AML-193 (cell line): ENCODE measurements around the gene DZIP1L.
"Not testable (repeated sequence)": the region's sequence is repeated elsewhere in the genome, so short reads cannot be mapped to it uniquely, and the experiment has no call there.

Experiments used
- DNase-seq, 2 experiments: peaks; one replicate each; lab custom pipeline; 2025; lab: John Stamatoyannopoulos, UW

Gene DZIP1L

DNA sequence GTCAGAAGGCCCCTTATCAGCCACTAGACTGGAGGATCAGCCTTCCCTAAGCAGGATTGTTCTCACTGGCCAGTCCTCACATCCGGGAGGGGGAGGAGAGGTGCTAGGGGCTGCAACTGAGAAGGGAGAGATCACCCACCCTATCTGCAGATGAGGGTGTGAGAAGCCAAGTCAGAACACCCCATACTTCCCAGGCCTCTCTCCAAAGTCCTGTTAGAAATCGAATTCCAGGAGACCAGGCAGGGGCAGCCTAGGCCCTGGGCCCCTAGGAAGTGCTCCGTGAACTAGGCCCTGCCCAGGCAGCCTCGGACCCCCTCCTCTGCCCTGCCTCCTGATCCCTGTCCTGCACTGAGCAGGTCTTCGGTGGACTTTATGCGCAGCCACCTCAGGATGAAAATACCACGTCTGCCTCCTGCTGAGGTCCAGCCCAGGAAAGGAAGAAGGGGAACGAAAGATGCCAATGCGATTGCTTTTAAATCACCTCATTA lies 933 bp downstream of the DZIP1L start:
- DNase-seq = no peak

DNA sequence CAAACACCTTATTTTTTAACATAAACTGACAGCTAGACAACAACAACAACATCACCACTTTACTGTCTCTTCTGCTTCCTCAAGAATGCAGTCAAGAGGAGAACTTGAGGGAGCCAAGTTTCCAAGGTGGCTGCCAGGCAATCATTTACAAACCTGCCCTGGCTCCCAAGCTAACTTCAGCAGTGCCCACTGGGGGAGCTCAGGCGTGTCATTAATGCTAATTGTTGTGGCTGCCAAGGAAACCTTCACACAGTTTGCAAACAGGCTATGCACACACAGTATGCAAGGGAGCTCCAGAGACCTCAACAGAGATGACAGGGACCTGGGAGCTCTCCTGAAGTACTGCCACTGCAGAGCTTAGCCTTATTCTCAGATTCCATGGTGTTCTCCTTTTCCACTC lies 2.1 kb downstream of the DZIP1L start:
- no peak for DNase-seq

DNA sequence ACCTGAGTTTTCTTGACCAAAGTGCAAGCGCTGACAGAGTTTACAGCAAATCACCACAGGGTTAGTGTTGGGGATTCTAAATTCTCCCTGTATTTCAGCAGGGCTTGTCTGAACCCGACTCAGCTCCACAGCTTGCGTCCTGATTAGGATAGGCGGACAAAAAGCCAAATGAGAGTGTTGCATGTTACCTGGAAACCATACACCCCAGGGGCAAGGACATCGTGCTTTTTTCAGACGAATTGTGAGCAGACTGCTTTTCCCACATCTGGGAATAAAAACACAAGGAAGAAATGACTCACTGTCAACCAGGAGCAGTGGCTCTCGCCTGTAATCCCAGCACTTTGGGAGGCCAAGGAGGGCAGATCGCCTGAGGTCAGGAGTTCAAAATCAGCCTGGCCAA lies 3.0 kb downstream of the DZIP1L start:
- DNase-seq = no peak

GRCh38 chr3:138105598-138105997 lies 9.8 kb downstream of the DZIP1L start:
- DNase-seq = no peak

DNA sequence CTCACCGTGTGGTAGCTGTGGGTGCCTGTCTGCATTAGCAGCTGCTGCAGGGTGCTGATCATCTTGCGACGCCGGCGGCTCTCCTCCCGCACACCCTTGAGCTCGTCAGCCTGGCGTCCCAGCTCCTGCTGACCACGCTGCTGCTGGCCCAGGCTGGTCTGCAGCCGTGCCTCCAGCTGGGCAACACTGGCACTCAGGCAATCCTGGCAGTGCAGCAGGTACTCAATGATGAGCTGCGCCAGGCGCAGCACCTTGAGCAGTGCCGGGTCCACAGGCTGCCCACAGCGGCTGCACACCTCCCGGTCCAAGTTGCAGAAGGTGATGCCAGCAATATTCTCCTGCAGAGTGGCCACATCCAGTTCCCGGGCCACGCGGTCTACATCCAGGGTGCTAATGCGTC lies 11.9 kb downstream of the DZIP1L start:
- no peak for DNase-seq

DNA sequence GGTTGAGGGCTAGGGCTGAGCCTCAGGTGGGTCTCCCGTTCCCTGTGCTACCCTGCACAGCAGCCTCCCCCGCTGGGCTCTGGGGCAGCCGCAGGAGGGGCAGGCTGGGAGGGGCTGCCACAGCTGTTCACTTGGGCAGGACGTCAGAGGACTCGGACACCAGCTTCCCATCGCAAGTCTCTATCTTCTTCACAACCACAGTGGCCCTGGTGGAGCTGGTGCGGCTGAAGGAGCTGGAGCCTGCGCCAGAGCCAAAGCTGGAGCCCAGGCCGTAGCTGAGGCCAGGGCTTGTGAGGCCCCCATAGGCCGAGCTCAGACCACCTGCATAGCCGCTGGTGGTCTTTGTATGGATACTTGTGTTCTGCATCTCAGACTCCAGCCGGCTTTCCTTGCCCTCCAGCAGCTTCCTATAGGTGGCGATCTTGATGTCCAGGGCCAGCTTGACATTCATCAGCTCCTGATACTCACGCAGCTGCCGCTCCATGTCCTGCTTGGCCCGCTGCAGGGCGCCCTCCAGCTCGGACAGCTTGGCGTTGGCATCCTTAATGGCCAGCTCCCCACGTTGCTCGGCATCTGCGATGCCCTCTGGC lies 14.0 kb downstream of the DZIP1L start:
- not testable (repeated sequence) for DNase-seq

DNA sequence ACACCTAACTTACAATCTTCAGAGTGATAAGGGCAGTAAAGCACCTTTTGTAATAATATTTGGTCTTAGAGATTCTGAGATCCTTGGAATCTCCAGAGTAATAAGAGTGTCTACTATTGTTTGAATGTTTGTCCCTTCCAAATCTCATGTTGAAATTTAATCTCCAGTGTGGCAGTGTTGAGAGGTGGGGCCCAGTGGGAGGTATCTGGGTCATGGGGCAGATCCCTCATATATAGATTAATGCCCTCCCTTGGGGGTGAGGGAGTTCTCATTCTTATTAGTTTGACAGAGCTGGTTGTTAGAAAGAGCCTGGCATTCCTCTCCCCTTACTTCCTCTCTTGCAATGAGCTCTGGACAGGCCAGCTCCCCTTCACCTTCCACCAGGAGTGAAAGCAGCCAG lies 16.0 kb downstream of the DZIP1L start:
- DNase-seq = no peak

GRCh38 chr3:138097192-138098172 lies 17.9 kb downstream of the DZIP1L start:
- no peak for DNase-seq

DNA sequence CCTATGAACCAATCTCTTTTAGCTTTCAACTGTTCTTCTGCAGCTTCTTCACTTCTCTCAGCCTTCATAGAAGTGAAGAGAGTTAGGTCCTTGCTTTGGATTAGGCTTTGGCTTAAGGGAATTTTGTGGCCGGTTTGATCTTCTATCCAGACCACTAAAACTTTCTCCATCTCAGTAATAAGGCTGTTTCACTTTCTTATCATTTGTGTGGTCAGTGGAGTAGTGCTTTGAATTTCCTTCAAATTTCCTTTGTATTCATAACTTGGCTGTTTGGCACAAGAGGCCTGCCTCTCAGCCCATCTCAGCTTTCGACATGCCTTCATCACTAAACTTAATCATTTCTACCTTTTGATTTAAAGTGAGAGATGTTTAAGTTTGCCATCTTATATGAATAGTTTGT lies 21.7 kb downstream of the DZIP1L start:
- no peak for DNase-seq

- no peak for DNase-seq
Measured at GRCh38 chr3:138092023-138092422, 23.4 kb downstream of the DZIP1L start.

DNA sequence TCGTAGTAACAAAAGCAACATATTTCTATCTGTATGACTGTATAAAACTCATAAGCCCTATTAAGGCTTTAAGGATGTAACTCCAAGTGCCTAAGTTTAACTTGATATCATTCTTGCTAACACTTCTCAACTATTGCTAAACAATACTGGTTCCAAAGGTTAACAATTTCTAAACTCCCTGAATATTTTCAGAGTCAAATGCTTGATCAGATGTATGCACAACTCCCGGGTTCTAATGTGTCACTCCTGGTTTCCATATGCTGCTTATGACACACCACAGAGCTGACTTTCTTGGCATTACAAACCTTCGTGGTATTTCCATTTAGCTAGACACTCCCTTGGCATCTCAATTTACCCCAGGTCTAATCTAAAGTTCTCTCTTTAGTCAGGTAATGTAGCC lies 26.3 kb downstream of the DZIP1L start:
- DNase-seq = no peak

DNA sequence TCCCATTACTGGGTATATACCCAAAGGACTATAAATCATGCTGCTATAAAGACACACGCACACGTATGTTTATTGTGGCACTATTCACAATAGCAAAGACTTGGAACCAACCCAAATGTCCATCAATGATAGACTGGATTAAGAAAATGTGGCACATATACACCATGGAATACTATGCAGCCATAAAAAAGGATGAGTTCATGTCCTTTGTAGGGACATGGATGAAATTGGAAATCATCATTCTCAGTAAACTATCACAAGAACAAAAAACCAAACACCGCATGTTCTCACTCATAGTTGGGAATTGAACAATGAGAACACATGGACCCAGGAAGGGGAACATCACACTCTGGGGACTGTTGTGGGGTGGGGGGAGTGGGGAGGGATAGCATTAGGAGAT lies 29.7 kb downstream of the DZIP1L start:
- DNase-seq = not testable (repeated sequence)

- no peak for DNase-seq
Measured at GRCh38 chr3:138084196-138084595, 31.2 kb downstream of the DZIP1L start.

DNA sequence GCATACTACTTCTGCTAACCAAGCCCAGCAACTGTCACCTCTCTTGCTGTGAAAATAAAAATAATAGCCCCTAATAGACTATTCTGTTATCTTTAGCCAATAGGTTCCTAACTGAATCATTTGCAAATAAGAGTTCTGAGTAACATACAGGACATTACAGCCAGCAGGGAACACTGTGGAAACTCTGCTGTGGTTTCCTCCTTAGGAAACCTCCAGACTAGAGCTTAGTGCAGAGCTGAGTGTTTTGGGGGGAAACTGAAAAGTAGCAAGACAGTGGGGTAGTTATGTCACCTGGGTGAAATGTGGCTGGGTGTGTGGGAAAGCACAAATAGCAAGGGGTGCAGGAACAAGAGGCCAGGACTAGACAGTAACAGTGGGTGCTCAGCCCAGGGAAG lies 32.4 kb downstream of the DZIP1L start:
- DNase-seq = no peak

DNA sequence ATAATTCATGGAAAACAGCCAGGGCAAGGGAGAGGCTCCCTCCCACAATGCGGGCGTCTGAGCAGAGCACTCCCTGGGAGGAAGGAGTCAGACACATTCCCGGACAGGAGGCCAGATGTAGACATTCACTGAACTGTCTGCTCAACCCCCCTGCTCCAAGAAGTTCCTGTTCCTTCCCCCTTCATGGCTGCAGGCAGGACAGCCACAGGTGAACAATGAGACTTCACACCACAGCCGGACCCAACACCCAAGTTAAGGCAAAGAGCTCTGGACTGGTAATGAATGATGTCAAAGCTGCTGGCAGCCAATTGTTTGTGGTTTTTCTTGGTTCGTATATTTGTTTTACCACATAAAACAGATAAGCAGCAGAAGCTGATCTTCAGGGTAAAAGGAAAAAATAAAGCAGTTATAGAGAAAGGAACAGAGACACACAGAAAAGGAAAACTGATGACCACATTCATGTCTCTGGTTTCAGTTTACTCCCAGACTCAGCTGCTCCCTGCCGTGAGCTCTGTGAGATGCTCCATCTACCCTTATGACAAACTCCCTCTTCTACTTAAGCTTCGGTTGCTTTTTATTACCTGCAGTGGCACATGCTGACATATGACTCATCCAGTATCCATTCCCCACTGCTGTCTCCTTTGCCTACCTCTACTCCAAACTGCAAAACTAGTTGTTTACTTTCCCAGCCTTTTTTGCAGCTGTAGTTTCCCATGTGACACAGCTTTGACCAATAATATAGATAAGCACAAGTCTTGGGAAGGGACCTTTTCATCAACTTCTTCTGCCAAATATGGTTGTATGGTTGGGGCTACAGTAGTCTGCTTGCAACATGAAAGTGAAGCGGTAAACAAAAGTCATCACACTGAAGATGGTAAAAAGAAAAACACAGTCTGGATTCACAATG lies 33.1 kb downstream of the DZIP1L start:
- no peak for DNase-seq

DNA sequence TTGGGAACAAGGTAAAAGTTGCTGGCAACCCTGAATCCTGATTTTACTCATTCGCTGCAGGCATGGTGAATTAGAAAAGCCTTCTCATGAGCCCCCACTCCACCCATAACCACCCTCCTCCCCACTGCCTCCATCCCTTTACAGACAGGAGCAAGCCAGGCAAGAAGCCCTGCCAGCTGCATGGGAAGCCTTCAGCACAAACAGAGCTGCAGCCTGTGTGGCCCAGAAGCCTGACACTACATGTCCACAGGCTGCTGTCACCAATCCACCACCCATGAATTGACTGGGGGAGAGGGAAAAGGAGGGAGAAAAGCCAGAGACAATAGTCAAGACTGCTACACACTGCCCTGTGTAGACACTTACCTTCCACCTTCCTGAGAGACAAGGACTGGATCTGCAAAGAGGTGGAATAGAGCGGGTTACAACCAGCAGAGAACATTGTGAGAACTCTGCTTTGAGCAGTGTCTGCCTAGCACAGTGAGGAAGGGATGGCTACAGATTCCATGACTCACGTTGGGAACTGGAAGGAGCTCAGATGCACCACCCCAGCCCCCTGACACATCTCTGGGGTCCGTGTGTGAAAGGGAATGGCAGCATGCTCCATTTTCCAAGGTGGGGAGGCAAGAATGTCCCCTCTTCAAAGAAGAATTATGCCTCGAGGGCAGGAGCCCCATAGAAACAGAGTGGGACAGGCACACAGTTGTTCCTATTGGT lies 33.9 kb downstream of the DZIP1L start:
- no peak for DNase-seq

GRCh38 chr3:138079901-138080300 lies 35.5 kb downstream of the DZIP1L start:
- DNase-seq = no peak

DNA sequence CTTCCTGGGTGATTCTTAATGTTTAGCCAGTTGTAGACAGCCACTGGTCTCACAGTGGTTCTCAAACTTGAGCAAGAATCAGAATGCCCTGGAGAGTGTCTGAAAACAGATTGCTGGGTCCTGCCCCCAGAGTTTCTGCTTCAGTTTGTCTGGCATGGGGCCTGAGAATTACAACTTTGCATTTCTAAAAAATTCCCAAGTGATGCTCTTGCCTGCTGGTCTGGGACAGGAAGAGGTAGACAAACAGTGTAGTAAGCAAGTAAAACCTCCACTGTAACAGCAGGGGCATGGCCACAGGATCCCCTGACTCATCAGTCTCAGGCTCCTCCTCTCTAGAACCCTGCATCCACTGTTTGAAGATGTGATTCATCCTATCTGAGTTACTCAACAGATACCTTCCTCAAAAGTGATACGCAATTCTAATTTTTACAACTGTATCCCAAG lies 36.5 kb downstream of the DZIP1L start:
- peak; percentile 23 to 44 for DNase-seq

GRCh38 chr3:138078096-138078495 lies 37.3 kb downstream of the DZIP1L start:
- DNase-seq = no peak

DNA sequence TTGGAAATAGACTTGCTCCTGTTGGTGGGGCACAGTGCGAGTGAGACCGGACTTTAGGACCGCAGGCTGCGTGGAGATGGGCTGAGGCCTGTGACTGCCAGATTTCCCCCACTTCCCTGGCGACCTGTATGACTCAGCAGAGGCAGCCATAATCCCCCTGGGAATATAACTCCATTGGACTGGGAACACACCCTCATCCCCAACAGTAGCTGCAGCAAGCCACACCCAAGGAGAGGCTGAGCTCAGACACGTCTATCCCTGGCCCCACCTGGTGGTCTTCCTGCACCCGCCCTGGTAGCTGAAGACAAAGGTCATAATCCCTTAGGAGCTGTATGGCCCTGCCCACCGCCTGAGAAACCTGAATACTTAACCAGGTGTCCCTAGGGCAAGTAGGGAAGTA lies 42.6 kb downstream of the DZIP1L start:
- no peak for DNase-seq

DNA sequence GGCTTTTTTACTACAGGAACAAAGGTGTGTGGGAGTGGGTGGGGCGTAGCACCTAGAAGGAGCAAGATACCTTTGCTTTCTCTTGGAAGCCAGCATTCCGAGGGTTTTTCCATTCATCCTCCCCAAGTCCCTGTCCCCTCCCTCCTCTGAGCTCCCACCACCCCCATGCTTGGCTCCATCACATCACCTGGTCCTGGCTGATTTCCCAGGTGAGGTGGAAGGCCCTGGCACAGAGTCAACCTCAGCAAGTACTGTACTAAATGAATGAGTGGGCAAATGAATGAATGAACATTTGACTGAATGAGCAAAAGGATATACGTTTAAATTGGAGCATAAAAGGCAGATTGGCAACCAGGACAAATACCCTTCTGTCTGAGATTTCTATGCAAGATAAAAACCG lies 45.4 kb downstream of the DZIP1L start:
- DNase-seq = no peak
